Nephron progenitor cell (in vitro differentiated cells): ENCODE data around the gene MEGF10.

Source experiments
- DNase-seq: peaks from one replicate; pipeline ENCODE4 v3.0.0; 2021
- H3K27ac Mint-ChIP-seq: 2 replicates; pipeline ENCODE4 v1.8.0; 2021; ENCODE audit warnings: mild to moderate bottlenecking, moderate library complexity, mixed read lengths
- H3K27me3 Mint-ChIP-seq: 2 replicates; pipeline ENCODE4 v1.8.0; 2021; ENCODE audit warnings: mild to moderate bottlenecking, low read depth, mixed read lengths; ENCODE audit not compliant: poor library complexity
- H3K36me3 Mint-ChIP-seq: 2 replicates; pipeline ENCODE4 v1.8.0; 2021; ENCODE audit warnings: low read depth, mixed read lengths
- H3K4me1 Mint-ChIP-seq: 2 replicates; pipeline ENCODE4 v1.8.0; 2021; ENCODE audit warnings: mixed read lengths
- H3K4me3 Mint-ChIP-seq: 2 replicates; pipeline ENCODE4 v1.8.0; 2021; ENCODE audit warnings: mild to moderate bottlenecking, moderate library complexity, mixed read lengths
- H3K9me3 Mint-ChIP-seq: 2 replicates; pipeline ENCODE4 v1.8.0; 2021; ENCODE audit warnings: mild to moderate bottlenecking, moderate library complexity, mixed read lengths
- TF ChIP-seq, protein P1 (sequence below): fragments of 200-600 bp; sonication (generic); IDR thresholded peaks from 2 replicates; pipeline ENCODE4 v1.5.0; 2021; ENCODE audit warnings: antibody characterized with exemption

MEGF10 gene

DNA sequence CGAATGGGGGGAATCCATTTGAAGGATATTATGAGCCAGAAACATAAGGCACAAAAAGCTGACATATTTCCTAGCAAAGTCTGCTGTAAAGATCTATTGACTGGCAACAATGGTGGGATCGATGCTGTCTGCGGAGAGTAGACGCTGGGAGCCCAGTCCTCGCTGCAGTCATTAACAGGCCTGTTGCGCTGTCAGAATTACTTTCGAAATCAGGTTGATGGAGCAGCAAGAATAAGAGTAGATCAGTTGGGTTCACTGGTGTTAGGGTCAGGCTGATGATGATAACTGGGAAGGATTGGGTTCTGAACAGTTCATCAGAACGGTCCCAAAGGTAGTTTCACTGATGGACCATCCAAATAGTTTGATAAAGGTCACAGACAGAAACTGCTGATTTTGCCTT, 87.1 kb downstream of the MEGF10 start:
- Mint-ChIP-seq H3K27me3 (no peaks in the 10 kb centered on the region), H3K36me3 (no peaks in the 10 kb centered on the region), H3K9me3 (peaks cover 11% of the 10 kb centered on the region), H3K4me1 (no peaks in the 10 kb centered on the region), H3K27ac (no peak overlapping the region), H3K4me3 (no peak overlapping the region)
- TF ChIP-seq, protein P1, sequence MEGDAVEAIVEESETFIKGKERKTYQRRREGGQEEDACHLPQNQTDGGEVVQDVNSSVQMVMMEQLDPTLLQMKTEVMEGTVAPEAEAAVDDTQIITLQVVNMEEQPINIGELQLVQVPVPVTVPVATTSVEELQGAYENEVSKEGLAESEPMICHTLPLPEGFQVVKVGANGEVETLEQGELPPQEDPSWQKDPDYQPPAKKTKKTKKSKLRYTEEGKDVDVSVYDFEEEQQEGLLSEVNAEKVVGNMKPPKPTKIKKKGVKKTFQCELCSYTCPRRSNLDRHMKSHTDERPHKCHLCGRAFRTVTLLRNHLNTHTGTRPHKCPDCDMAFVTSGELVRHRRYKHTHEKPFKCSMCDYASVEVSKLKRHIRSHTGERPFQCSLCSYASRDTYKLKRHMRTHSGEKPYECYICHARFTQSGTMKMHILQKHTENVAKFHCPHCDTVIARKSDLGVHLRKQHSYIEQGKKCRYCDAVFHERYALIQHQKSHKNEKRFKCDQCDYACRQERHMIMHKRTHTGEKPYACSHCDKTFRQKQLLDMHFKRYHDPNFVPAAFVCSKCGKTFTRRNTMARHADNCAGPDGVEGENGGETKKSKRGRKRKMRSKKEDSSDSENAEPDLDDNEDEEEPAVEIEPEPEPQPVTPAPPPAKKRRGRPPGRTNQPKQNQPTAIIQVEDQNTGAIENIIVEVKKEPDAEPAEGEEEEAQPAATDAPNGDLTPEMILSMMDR, result no peak
- DNase-seq, result no peak

- peaks cover 4% of the 10 kb centered on the region for H3K9me3 Mint-ChIP-seq
These were observed 95.3 kb downstream of the MEGF10 start for GRCh38 chr5:127385936-127386335.

GRCh38 chr5:127386557-127386956, 96.0 kb downstream of the MEGF10 start:
- no peaks in the 10 kb centered on the region for H3K36me3 Mint-ChIP-seq
- DNase-seq, result no peak
- H3K4me1 Mint-ChIP-seq, result no peaks in the 10 kb centered on the region
- H3K9me3 Mint-ChIP-seq, result peaks cover 4% of the 10 kb centered on the region
- H3K27me3 Mint-ChIP-seq, result no peaks in the 10 kb centered on the region
- no peak overlapping the region for H3K27ac Mint-ChIP-seq
- no peak overlapping the region for H3K4me3 Mint-ChIP-seq
- TF ChIP-seq, protein P1, result no peak

More at GRCh38 chr5:127385936-127386335, 95.3 kb downstream of the MEGF10 start:
- no peak overlapping the region for H3K4me3 Mint-ChIP-seq
- no peak overlapping the region for H3K27ac Mint-ChIP-seq
- TF ChIP-seq, protein P1, result no peak
- H3K36me3 Mint-ChIP-seq, result no peaks in the 10 kb centered on the region
- no peak for DNase-seq
- H3K4me1 Mint-ChIP-seq, result no peaks in the 10 kb centered on the region
- no peaks in the 10 kb centered on the region for H3K27me3 Mint-ChIP-seq

DNA sequence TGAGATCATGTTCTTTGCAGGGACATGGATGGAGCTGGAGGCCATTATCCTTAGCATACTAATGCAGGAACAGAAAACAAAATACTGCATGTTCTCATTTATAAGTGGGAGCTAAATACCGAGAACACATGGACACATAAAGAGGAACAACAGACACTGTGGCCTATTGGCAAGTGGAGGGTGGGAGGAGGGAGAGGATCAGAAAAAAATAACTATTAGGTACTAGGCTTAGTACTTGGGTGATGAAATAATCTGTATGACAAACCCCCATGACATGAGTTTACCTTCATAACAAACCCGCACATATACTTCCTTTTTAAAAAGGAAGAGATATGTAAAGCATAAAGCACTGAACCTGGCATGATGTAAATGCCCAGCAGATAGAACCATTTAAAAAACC, 99.0 kb downstream of the MEGF10 start:
- TF ChIP-seq, protein P1, result no peak
- no peak overlapping the region for H3K4me3 Mint-ChIP-seq
- no peaks in the 10 kb centered on the region for H3K4me1 Mint-ChIP-seq
- H3K27ac Mint-ChIP-seq, result no peak overlapping the region
- H3K9me3 Mint-ChIP-seq, result no peaks in the 10 kb centered on the region
- DNase-seq, result no peak
- no peaks in the 10 kb centered on the region for H3K27me3 Mint-ChIP-seq
- H3K36me3 Mint-ChIP-seq, result no peaks in the 10 kb centered on the region

GRCh38 chr5:127392762-127393161, 102.2 kb downstream of the MEGF10 start:
- TF ChIP-seq, protein P1, result no peak
- no peaks in the 10 kb centered on the region for H3K27me3 Mint-ChIP-seq
- DNase-seq, result no peak
- H3K4me3 Mint-ChIP-seq, result no peak overlapping the region
- peaks cover 9% of the 10 kb centered on the region for H3K4me1 Mint-ChIP-seq
- H3K36me3 Mint-ChIP-seq, result no peaks in the 10 kb centered on the region
- H3K9me3 Mint-ChIP-seq, result no peaks in the 10 kb centered on the region
- H3K27ac Mint-ChIP-seq, result no peak overlapping the region

- no peaks in the 10 kb centered on the region for H3K36me3 Mint-ChIP-seq
- H3K27ac Mint-ChIP-seq, result no peak overlapping the region
- no peak for DNase-seq
- H3K4me1 Mint-ChIP-seq, result peaks cover 30% of the 10 kb centered on the region
- TF ChIP-seq, protein P1, result no peak
- no peak overlapping the region for H3K4me3 Mint-ChIP-seq
- H3K27me3 Mint-ChIP-seq, result no peaks in the 10 kb centered on the region
- H3K9me3 Mint-ChIP-seq, result no peaks in the 10 kb centered on the region
These were observed 106.0 kb downstream of the MEGF10 start for GRCh38 chr5:127396490-127397155.
